IMR-90 (cell line): ENCODE data around the gene RNF175. TPM values are rescaled to one million over a fixed set of nuclear protein-coding genes. Genes with fewer than 3 reads are reported as not detected.

Experiments
- ATAC-seq: fragments of 200-7000 bp; cut with Tn5 transposase; 2 replicates; pipeline ENCODE4 v1.9.1; 2020; ENCODE audit warnings: low read depth, mild to moderate bottlenecking, moderate library complexity
- BruUV-seq: library from RNA; stranded (reverse); fragments of 400-500 nt; replicated peaks from 2 replicates; lab custom pipeline; 2021; lab: Mats Ljungman, UMichigan
- CTCF ChIA-PET: fragments of 300-600 bp; formaldehyde crosslinking; extraction: SDS; loops from one replicate; lab custom pipeline; 2021; ENCODE audit warnings: antibody characterized with exemption; lab: Yijun Ruan, JAX
- POLR2A ChIA-PET: fragments of 300-600 bp; sonication (Branson Sonifier 250); formaldehyde crosslinking; loops from one replicate; lab custom pipeline; 2022; ENCODE audit warnings: antibody characterized with exemption; ENCODE audit not compliant: unreplicated experiment; lab: Charles Lee
- DNase-seq: peaks from one replicate; pipeline ENCODE4 v3.0.0; 2013
- H2AFZ ChIP-seq: replicated peaks from 2 replicates; pipeline ENCODE3; 2013; ENCODE audit warnings: low read length, mild to moderate bottlenecking; ENCODE audit not compliant: poor library complexity
- H2AK5ac ChIP-seq: 2 replicates; pipeline ENCODE4 v1.6.1; 2013; ENCODE audit warnings: low read depth, low read length, inconsistent platforms
- H2AK9ac ChIP-seq: replicated peaks from 2 replicates; pipeline ENCODE3; 2013; ENCODE audit warnings: mild to moderate bottlenecking, low read depth, low read length, moderate library complexity; ENCODE audit not compliant: poor library complexity
- H2BK120ac ChIP-seq: 2 replicates; pipeline ENCODE4 v1.6.1; 2013; ENCODE audit warnings: low read depth, low read length, inconsistent platforms
- H2BK15ac ChIP-seq: 3 replicates; pipeline ENCODE4 v1.6.1; 2013; ENCODE audit warnings: low read depth, low read length, inconsistent platforms
- H2BK20ac ChIP-seq: 2 replicates; pipeline ENCODE4 v1.6.1; 2013; ENCODE audit warnings: low read depth, mild to moderate bottlenecking, inconsistent platforms, low read length, moderate library complexity
- H2BK5ac ChIP-seq: 2 replicates; pipeline ENCODE4 v1.6.1; 2013; ENCODE audit warnings: mild to moderate bottlenecking, low read depth, low read length, inconsistent platforms; ENCODE audit not compliant: poor library complexity, severe bottlenecking
- H3K14ac ChIP-seq: replicated peaks from 2 replicates; pipeline ENCODE4 v1.6.1; 2013; ENCODE audit warnings: low read depth, low read length, inconsistent platforms
- H3K18ac ChIP-seq: 2 replicates; pipeline ENCODE4 v1.6.1; 2013; ENCODE audit warnings: low read depth, low read length, control low read depth
- H3K23ac ChIP-seq: 2 replicates; pipeline ENCODE4 v1.6.1; 2013; ENCODE audit warnings: low read depth, low read length, inconsistent platforms
- H3K27ac ChIP-seq: 2 replicates; pipeline ENCODE4 v1.5.1; 2013; ENCODE audit warnings: mild to moderate bottlenecking, control low read depth, low read length; ENCODE audit not compliant: insufficient read depth
- H3K27me3 ChIP-seq: 2 replicates; pipeline ENCODE4 v1.6.1; 2013; ENCODE audit warnings: low read length; ENCODE audit not compliant: control insufficient read depth, insufficient read depth
- H3K36me3 ChIP-seq: 2 replicates; pipeline ENCODE4 v1.6.1; 2013; ENCODE audit warnings: low read length, mixed read lengths; ENCODE audit not compliant: control insufficient read depth, insufficient read depth
- H3K4ac ChIP-seq: 2 replicates; pipeline ENCODE4 v1.6.1; 2013; ENCODE audit warnings: low read depth, low read length, inconsistent platforms
- H3K4me1 ChIP-seq: 2 replicates; pipeline ENCODE4 v1.6.1; 2013; ENCODE audit warnings: low read length, mixed read lengths; ENCODE audit not compliant: control insufficient read depth, insufficient read depth
- H3K4me2 ChIP-seq: 2 replicates; pipeline ENCODE4 v1.6.1; 2013; ENCODE audit warnings: low read depth, mild to moderate bottlenecking, control low read depth, low read length, moderate library complexity
- H3K4me3 ChIP-seq: 2 replicates; pipeline ENCODE4 v1.5.1; 2013; ENCODE audit warnings: low read depth, mild to moderate bottlenecking, control low read depth, low read length, moderate library complexity; ENCODE audit not compliant: insufficient read depth
- H3K56ac ChIP-seq: 2 replicates; pipeline ENCODE4 v1.6.1; 2013; ENCODE audit warnings: low read length, inconsistent platforms; ENCODE audit not compliant: insufficient read depth; ENCODE audit errors: extremely low read depth
- H3K79me1 ChIP-seq, 2 experiments: 2 replicates each; pipeline ENCODE4 v1.6.1; 2013; ENCODE audit warnings: low read length in 2 of 2, inconsistent platforms in 1 of 2, low read depth in 1 of 2
- H3K9ac ChIP-seq: 2 replicates; pipeline ENCODE4 v1.6.1; 2013; ENCODE audit warnings: low read depth, low read length, control low read depth
- H3K9me1 ChIP-seq: 2 replicates; pipeline ENCODE4 v1.6.1; 2013; ENCODE audit warnings: low read length, inconsistent platforms; ENCODE audit not compliant: insufficient read depth
- H3K9me3 ChIP-seq: 2 replicates; pipeline ENCODE4 v1.6.1; 2013; ENCODE audit warnings: low read length; ENCODE audit not compliant: control insufficient read depth, insufficient read depth
- H4K20me1 ChIP-seq: 2 replicates; pipeline ENCODE4 v1.6.1; 2013; ENCODE audit warnings: low read length, inconsistent platforms; ENCODE audit not compliant: insufficient read depth
- H4K5ac ChIP-seq: 2 replicates; pipeline ENCODE4 v1.6.1; 2013; ENCODE audit warnings: mild to moderate bottlenecking, low read depth, low read length, control low read depth
- H4K8ac ChIP-seq, 2 experiments: 2 replicates each; pipeline ENCODE4 v1.6.1; 2013; ENCODE audit warnings: low read depth in 2 of 2, low read length in 2 of 2, control low read depth in 1 of 2, inconsistent platforms in 1 of 2
- H4K91ac ChIP-seq: 2 replicates; pipeline ENCODE4 v1.6.1; 2013; ENCODE audit warnings: low read depth, low read length, inconsistent platforms; ENCODE audit not compliant: insufficient read depth
- USF2 ChIP-seq: fragments of 150-350 bp; IDR thresholded peaks from 2 replicates; pipeline ENCODE4 v1.6.1; 2017; ENCODE audit warnings: mild to moderate bottlenecking, antibody characterized with exemption, low read length, low read depth
- WGBS, 2 experiments: methylation state at CpG; one replicate each; pipeline versions ENCODE4 v1.1.5 to v1.1.7; 2013; ENCODE audit warnings: missing lambda C conversion rate in 2 of 2; ENCODE audit not compliant: insufficient read length in 1 of 2; ENCODE audit errors: extremely low coverage in 2 of 2; 5-methylcytosine and 5-hydroxymethylcytosine counted together
- dilution Hi-C: fragments of 300-500 bp; cut with HindIII; formaldehyde crosslinking; loops from one replicate; pipeline ENCODE4 v1.14.3; 2018; ENCODE audit warnings: low sequenced_read_pairs; ENCODE audit not compliant: unreplicated experiment
- in situ Hi-C: fragments of 300-500 bp; cut with MboI; formaldehyde crosslinking; loops from 3 replicates; pipeline ENCODE4 v1.14.3; 2019; ENCODE audit warnings: low sequenced_read_pairs, inconsistent platforms, mixed read lengths
- intact Hi-C: fragments of 100-400 bp; cut with micrococcal nuclease; formaldehyde crosslinking; loops from 2 replicates; pipeline ENCODE4 v1.10.0; 2022
- polyA plus RNA-seq, 3 experiments: library from polyadenylated mRNA; depleted of rRNA; stranded (reverse); fragments of >200 nt; gene quantifications; 2 replicates each; pipeline ENCODE4 v1.2.3, GENCODE V29; 2012; ENCODE audit warnings: low replicate concordance in 1 of 3
- total RNA-seq: library from RNA; depleted of rRNA; stranded (reverse); fragments of >200 nt; gene quantifications from 2 replicates; pipeline ENCODE4 v1.2.3, GENCODE V29; 2012
- TF ChIP-seq, protein P1 (sequence below): conservative IDR thresholded peaks from 2 replicates; pipeline ENCODE4 v1.5.1; 2012; ENCODE audit warnings: mild to moderate bottlenecking, low read depth, low read length, improper control_type of control experiment

RNF175 gene
- total and polyA plus RNA-seq, 2 of the 4 experiments (the other 2 are of a cell fraction), result not detected

DNA sequence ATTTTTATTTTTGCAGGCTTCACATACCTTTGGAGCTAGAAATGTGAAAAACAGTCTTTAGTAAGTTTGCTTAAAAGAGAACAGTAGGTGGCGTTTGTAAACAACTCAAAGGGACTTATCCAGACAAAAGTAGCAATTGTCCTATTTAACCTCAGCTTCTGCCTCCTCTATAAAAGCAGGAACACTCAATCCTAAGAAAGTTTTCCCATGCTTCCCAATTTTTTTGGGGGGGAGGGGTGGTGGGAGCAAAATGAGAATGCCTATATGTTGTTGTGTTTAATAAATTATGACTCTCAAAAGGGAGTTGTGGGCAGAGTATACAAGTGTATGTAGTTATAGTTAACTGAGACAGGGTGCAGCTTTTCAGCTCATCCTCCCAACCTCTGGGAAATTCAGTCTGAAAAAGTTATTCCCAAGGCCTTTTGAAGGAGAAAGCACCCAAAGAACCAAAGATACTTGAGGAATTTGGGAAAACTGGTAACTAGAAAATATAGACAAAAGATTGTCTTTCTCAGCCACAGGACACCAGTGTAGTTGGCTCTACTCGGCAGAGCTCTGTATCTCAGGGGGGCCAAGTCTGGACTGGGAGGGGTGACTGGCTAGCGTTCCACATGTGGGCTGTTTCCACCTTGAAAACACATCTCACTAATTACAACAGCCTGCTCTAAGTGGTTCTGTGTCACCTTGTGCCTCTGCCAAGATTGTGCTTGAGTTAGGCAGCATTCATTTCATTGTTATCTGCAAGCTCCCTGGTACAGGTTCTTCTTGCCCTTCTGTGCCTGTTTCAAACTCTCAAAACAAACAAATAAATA is 26.3 kb upstream of the RNF175 start:
- Histone ChIP-seq H3K4ac (no peak overlapping the region), H3K18ac (no peak overlapping the region), H3K27me3 (peaks cover 42% of the 10 kb centered on the region), H3K9ac (no peak overlapping the region), H4K91ac (no peak overlapping the region), H3K4me3 (no peak overlapping the region), H2BK5ac (no peak overlapping the region), H3K9me1 (no peaks in the 10 kb centered on the region), H2AK5ac (no peak overlapping the region), H2BK120ac (no peak overlapping the region), H3K56ac (no peak overlapping the region), H3K14ac (no peak overlapping the region), H3K9me3 (no peaks in the 10 kb centered on the region), H3K79me1 (no peaks in the 10 kb centered on the region), H3K36me3 (no peaks in the 10 kb centered on the region), H4K5ac (no peak overlapping the region), H2AK9ac (no peak overlapping the region), H3K4me2 (no peak overlapping the region), H2BK15ac (no peak overlapping the region), H4K20me1 (no peaks in the 10 kb centered on the region), H3K23ac (no peak overlapping the region), H3K27ac (no peak overlapping the region), H2AFZ (no peak overlapping the region), H2BK20ac (no peak overlapping the region), H4K8ac (no peak overlapping the region), H3K4me1 (no peaks in the 10 kb centered on the region; the same call in 1 of the 2 replicates)
- ATAC-seq (no peak), DNase-seq (peak; percentile 14)
- CTCF ChIA-PET, result interaction anchor here (0.6 to 1.0 kb wide), 3 partner anchors 9 to 1100 kb away, joined by 4 to 5 read pairs (median 4); no protein-coding TSS in a partner anchor
- in situ Hi-C loops, result no loop called here
- dilution Hi-C loops, result no loop called here
- intact Hi-C loops, result loop anchor here (1.0 to 10.0 kb wide), 2 partner anchors 528 to 719 kb away; no protein-coding TSS in a partner anchor
- WGBS, 2 experiments, result no CpG with 5 or more reads among the region's 3 CpGs
- TF ChIP-seq USF2, result no peak
- TF ChIP-seq, protein P1, sequence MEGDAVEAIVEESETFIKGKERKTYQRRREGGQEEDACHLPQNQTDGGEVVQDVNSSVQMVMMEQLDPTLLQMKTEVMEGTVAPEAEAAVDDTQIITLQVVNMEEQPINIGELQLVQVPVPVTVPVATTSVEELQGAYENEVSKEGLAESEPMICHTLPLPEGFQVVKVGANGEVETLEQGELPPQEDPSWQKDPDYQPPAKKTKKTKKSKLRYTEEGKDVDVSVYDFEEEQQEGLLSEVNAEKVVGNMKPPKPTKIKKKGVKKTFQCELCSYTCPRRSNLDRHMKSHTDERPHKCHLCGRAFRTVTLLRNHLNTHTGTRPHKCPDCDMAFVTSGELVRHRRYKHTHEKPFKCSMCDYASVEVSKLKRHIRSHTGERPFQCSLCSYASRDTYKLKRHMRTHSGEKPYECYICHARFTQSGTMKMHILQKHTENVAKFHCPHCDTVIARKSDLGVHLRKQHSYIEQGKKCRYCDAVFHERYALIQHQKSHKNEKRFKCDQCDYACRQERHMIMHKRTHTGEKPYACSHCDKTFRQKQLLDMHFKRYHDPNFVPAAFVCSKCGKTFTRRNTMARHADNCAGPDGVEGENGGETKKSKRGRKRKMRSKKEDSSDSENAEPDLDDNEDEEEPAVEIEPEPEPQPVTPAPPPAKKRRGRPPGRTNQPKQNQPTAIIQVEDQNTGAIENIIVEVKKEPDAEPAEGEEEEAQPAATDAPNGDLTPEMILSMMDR, result peak; percentile 30
- BruUV-seq, result no TSS peak
- POLR2A ChIA-PET, result interaction anchor here (0.6 kb wide), 1 partner anchor 70 kb away, joined by 13 read pairs; no protein-coding TSS in a partner anchor
